ENCODE data around the gene CD63. TPM values are rescaled to one million over a fixed set of nuclear protein-coding genes. Genes with fewer than 3 reads are reported as not detected.

The CD63 gene
- total RNA-seq, 1 experiment from 2014 or later, result 880 TPM

- H3K4me3 Mint-ChIP-seq (ENCODE audit: low read depth, unreplicated experiment), result no peak overlapping the region
- CTCF ChIA-PET, result no interaction called here
- no peak for TF ChIP-seq CTCF (IDR thresholded peaks at IDR 0.05; ENCODE audit: unreplicated experiment)
- H3K4me1 Mint-ChIP-seq (ENCODE audit: low read depth, unreplicated experiment), result peaks cover 25% of the 10 kb centered on the region
- H3K27me3 Mint-ChIP-seq (ENCODE audit: unreplicated experiment), result no peaks in the 10 kb centered on the region
- no peaks in the 10 kb centered on the region for H3K9me3 Mint-ChIP-seq (ENCODE audit: low read depth, unreplicated experiment)
- intact Hi-C loops (cut with micrococcal nuclease; ENCODE audit: unreplicated experiment), result no loop called here
- no TSS peak for BruUV-seq (replicated peaks)
- DNase-seq, result no peak
- H3K36me3 Mint-ChIP-seq (ENCODE audit: insufficient read depth, unreplicated experiment), result peaks cover 40% of the 10 kb centered on the region
- H3K27ac Mint-ChIP-seq (ENCODE audit: unreplicated experiment), result no peak overlapping the region
Observed at GRCh38 chr12:55732288-55732687, 3.5 kb upstream of the CD63 start.

GRCh38 chr12:55729819-55730818 lies 1.3 kb upstream of the CD63 start:
- peaks cover 60% of the 10 kb centered on the region for H3K36me3 Mint-ChIP-seq (ENCODE audit: insufficient read depth, unreplicated experiment)
- no peaks in the 10 kb centered on the region for H3K27me3 Mint-ChIP-seq (ENCODE audit: unreplicated experiment)
- no peaks in the 10 kb centered on the region for H3K9me3 Mint-ChIP-seq (ENCODE audit: low read depth, unreplicated experiment)
- DNase-seq, result peak; percentile 54
- TF ChIP-seq CTCF (IDR thresholded peaks at IDR 0.05; ENCODE audit: unreplicated experiment), result no peak
- peak overlapping the region; percentile 76 for H3K27ac Mint-ChIP-seq (ENCODE audit: unreplicated experiment)
- CTCF ChIA-PET, result interaction anchor here (0.8 to 2.6 kb wide), 8 partner anchors 8 to 1451 kb away, joined by 3 to 33 read pairs (median 4); partner anchors contain the start of genes CBX5, DNAJC14 and RDH5
- peak overlapping the region; percentile 80 for H3K4me3 Mint-ChIP-seq (ENCODE audit: low read depth, unreplicated experiment)
- H3K4me1 Mint-ChIP-seq (ENCODE audit: low read depth, unreplicated experiment), result peaks cover 27% of the 10 kb centered on the region
- intact Hi-C loops (cut with micrococcal nuclease; ENCODE audit: unreplicated experiment), result no loop called here
- TSS peak; percentile 79 for BruUV-seq (replicated peaks)

- Mint-ChIP-seq H3K27ac (ENCODE audit: unreplicated experiment) (peak overlapping the region; percentile 93), H3K27me3 (ENCODE audit: unreplicated experiment) (no peaks in the 10 kb centered on the region), H3K9me3 (ENCODE audit: low read depth, unreplicated experiment) (no peaks in the 10 kb centered on the region), H3K36me3 (ENCODE audit: insufficient read depth, unreplicated experiment) (peaks cover 71% of the 10 kb centered on the region), H3K4me1 (ENCODE audit: low read depth, unreplicated experiment) (peaks cover 41% of the 10 kb centered on the region), H3K4me3 (ENCODE audit: low read depth, unreplicated experiment) (peak overlapping the region; percentile 80)
- no TSS peak for BruUV-seq (replicated peaks)
- DNase-seq, result peak; percentile 79
- CTCF ChIA-PET, result interaction anchor here (0.6 to 2.6 kb wide), 6 partner anchors 8 to 245 kb away, joined by 3 to 33 read pairs (median 11); partner anchors contain the start of genes DNAJC14, RAB5B and RDH5
- no peak for TF ChIP-seq CTCF (IDR thresholded peaks at IDR 0.05; ENCODE audit: unreplicated experiment)
- intact Hi-C loops (cut with micrococcal nuclease; ENCODE audit: unreplicated experiment), result no loop called here
Observed at GRCh38 chr12:55728186-55728938, 447 bp downstream of the CD63 start.

GRCh38 chr12:55727643-55728185 lies 1.1 kb downstream of the CD63 start:
- Mint-ChIP-seq H3K27me3 (ENCODE audit: unreplicated experiment) (no peaks in the 10 kb centered on the region), H3K36me3 (ENCODE audit: insufficient read depth, unreplicated experiment) (peaks cover 76% of the 10 kb centered on the region), H3K9me3 (ENCODE audit: low read depth, unreplicated experiment) (no peaks in the 10 kb centered on the region), H3K4me3 (ENCODE audit: low read depth, unreplicated experiment) (peak overlapping the region; percentile 80), H3K4me1 (ENCODE audit: low read depth, unreplicated experiment) (peaks cover 41% of the 10 kb centered on the region), H3K27ac (ENCODE audit: unreplicated experiment) (peak overlapping the region; percentile 93)
- intact Hi-C loops (cut with micrococcal nuclease; ENCODE audit: unreplicated experiment), result no loop called here
- CTCF ChIA-PET, result interaction anchor here (0.8 kb wide), 1 partner anchor 46 kb away, joined by 3 read pairs; a partner anchor contains a TSS
- no peak for TF ChIP-seq CTCF (IDR thresholded peaks at IDR 0.05; ENCODE audit: unreplicated experiment)
- peak; percentile 52 for DNase-seq
- BruUV-seq (replicated peaks), result TSS peak; percentile 35
